ENCODE results near the gene JTB.

The JTB gene

DNA sequence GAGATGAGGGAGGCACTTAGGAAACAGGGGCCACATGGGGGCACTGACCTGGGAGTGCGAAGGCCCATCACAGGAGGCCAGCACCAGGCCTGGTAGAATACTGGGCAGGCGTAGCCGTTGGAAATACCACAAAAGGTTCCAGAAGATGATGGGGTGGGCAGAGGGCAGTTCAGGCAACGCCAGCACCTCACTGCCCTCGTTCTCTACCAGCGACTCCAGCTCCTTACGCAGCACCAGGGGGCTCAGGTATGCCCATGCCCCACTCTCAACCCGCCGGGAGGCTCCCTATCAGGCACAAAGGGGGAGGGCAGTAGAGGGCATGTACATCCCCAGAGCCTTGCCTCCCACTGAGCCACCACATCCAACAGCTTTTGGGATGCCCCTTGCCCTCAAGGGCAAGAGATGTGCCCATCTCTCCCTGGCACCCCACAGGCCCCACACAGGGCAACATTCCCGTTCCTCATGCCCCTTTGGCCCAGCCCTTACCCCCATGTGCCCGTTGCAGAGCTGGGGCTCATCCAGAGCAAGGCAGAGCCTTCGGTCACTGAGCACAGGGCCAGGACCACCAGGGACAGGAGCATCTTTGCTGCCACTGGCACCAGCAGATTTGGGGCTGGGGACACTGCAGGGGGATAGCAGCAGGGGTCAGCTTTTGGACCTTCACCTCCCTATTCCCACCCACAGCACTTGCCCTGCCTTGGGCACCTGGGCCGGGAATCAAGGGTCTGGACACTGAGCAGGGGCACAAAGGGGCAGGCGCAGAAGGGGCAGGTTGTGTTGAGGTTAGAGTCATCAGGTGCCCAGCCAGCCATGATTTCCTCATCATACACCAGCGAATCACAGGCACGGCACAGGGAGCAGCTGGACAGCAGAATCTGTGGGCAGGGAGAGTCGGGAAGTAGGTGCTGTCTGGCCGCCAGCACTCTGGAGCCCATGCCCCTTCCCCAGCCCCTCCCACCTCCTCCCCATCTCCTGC lies 45.0 kb downstream of the JTB start:
- DNase-seq, result no peak

DNA sequence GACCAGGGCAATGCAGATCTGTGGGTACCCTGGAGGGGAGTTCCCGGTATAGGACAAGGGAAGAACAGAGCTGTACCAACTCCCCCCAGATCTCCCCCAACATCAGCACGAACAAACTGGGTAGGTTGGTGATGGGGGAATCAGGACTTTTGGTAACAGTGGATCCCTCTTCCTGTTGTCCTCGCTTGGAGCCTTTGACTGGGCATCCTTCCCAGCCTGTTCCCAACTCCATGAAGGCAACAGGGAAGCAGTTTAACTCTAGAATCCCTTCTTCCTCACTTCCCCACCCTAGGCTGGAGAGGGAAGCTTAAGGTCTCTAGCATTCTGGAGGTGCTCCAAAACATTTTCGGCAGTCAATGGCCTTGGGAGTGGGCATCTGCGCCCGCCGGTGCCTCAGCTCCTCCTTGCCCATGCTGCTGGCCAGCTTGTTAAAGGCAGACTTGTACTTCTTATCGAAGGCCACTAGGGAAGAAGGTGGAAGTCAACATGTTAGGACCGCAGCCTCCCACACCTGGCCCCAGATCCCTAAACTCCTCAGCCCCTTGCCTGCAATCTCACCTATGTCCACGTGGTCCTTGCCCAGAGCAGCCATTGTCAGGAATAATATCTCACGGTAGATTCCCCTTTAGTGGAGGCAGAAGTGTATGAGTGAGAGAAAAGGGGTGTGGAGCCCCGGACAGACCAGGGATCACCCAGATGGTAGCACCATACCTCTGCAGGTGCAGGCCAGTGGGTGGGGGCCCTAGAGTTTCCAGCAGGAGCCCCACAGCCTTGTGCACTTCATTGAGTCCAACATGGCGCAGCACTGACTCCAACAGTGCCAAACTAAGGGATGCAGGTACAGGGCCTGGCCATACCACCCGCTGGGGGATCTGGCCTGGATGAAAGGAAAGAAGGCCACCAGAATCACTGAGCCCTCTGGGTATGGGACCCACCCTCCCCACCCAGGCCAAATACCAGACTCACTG lies 47.2 kb downstream of the JTB start:
- DNase-seq, result no peak

DNA sequence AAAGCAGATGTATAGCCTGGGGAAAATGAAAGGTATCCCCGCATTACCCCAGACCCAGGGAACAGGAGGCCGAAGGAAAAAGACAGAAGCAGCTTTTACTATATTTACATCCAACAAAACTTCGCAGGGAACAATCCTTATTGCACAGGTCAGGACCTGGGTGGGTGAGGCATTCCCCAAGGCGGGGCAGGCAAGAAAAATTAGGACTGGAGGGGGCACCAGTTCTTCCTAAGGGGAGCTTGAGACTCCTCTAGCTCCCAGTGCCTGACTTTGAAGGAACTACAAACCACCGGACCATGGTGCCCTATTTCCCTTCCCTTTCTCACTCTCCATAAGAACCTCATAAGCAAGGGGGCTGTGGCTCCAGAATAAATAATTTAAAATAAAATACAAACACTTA lies 48.0 kb downstream of the JTB start:
- DNase-seq, result no peak

DNA sequence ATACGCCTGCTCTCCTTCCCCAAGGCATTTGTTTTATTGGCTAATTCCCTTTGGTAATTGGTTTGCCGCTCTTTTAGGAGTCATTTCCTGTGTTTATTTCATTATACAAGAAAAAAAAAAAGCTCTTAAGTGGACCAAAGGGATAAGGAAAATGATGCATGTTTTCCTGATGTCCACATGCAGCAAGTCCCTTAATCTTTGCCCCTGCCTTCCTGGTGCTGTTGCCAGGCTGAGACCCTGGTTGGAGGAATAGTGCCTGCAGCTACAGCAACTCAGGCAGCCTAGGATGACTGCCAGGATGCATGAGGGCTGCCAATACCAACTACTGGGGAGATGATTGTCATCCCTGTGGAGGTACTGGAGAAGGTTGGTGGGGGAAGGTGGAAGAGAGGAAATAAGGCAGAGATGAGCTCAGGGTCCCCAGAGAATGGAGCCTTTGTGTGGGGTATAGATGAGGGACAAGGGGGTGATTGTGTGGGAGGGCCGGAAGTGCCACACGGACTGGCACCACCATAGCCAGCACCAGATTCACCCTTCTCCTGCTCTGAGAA lies 48.6 kb downstream of the JTB start:
- DNase-seq, result no peak

DNA sequence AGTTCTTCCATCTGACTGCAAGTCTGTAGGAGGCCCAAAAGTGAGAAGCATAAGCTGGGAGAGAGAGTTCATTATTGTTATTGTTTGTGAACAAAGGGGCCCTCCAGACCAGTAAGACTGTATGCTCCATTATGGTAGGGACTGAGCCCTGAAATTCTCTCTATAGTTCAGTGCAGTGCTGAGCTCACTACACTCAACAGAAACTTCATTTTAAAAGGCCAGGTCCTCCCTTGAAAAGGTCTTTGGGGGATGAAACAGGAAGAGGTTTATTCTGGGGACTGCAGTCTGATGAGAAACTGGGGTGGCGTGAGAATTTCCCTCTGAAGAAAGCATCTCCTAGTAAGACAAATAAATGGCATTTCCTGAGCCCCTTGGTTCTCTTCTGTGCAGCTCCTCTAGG lies 49.2 kb downstream of the JTB start:
- DNase-seq, result no peak

DNA sequence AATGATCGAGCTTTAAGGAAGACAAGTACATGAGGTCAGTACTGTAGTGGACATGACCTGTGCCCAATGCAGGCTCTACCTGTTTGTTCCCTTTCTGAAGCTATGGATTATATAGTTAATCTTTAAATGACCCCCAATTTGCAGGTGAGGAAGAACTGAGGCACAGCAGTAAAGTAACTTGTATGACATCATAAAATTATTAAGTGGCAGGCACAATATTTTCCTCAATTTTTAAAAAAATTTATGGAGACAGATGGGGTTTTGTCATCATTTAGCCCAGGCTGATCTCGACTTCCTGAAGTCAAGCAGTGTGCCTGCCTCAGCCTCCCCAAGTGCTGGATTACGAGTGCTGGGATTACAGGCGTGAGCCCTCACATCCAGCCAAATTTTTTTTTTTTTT lies 51.1 kb downstream of the JTB start:
- no peak for DNase-seq

Data from suppressor macrophage (primary cell).